K562 (cell line): Measurements from ENCODE around the gene BPIFB2. TPM values are rescaled to one million over a fixed set of nuclear protein-coding genes. Genes with fewer than 3 reads are reported as not detected.

Experiments
- KAT2B ChIP-seq: IDR thresholded peaks from one replicate; pipeline ENCODE4 v1.6.1; 2012; ENCODE audit warnings: low read depth, mild to moderate bottlenecking, control low read depth, inconsistent platforms, low read length, moderate library complexity
- NFATC3 ChIP-seq: fragments of 450-650 bp; IDR thresholded peaks from 2 replicates; pipeline ENCODE4 v1.6.1; 2017; ENCODE audit warnings: mild to moderate bottlenecking
- POU5F1 ChIP-seq: fragments of 150-350 bp; IDR thresholded peaks from 2 replicates; pipeline ENCODE4 v1.6.1; 2014; ENCODE audit warnings: borderline replicate concordance, low read length, low read depth, mild to moderate bottlenecking; ENCODE audit not compliant: partially characterized antibody
- TAF7 ChIP-seq: fragments of 450-650 bp; IDR thresholded peaks from 2 replicates; pipeline ENCODE4 v1.6.1; 2016; ENCODE audit warnings: missing genetic modification characterization, missing compliant biosample characterization
- ZC3H11A ChIP-seq: IDR thresholded peaks from 2 replicates; pipeline ENCODE4 v1.6.1; 2012; ENCODE audit warnings: low read depth, low read length, improper control_type of control experiment
- ZNF384 ChIP-seq: IDR thresholded peaks from 2 replicates; pipeline ENCODE4 v1.6.1; 2012; ENCODE audit warnings: low read depth, low read length, improper control_type of control experiment
- ZNF449 ChIP-seq: fragments of 250-450 bp; sonication (Bioruptor Pico); IDR thresholded peaks from 2 replicates; pipeline ENCODE4 v1.8.0; 2022; ENCODE audit warnings: moderate library complexity, mild to moderate bottlenecking, inconsistent platforms
- ZNF584 ChIP-seq: fragments of 200-800 bp; sonication (Bioruptor generic); IDR thresholded peaks from 2 replicates; pipeline ENCODE4 v1.6.1; 2016; ENCODE audit warnings: low read depth, mild to moderate bottlenecking, missing genetic modification characterization, missing compliant biosample characterization
- polyA plus RNA-seq, 8 experiments: library from polyadenylated mRNA; depleted of rRNA in 4 of 8; stranded (reverse) in 5 of 8; unstranded in 3 of 8; fragments of >200 nt; fragmentation: Nextera tagmentation in 2 of 8; fragmentation: Illumina TruSeq in 1 of 8; extraction: Ambion mirVana in 2 of 8; extraction: Trizol in 1 of 8; gene quantifications; 2 replicates each; pipeline versions ENCODE4 v1.2.1 to v1.2.3, GENCODE V29; 2011 to 2014; ENCODE audit warnings: inconsistent platforms in 1 of 8, missing spikeins in 1 of 8
- total RNA-seq, 7 experiments: library from RNA; depleted of rRNA in 6 of 7; stranded (reverse); fragments of >200 nt in 6 of 7; fragmentation: Illumina TruSeq in 2 of 7; extraction: Trizol in 2 of 7; gene quantifications; 2 replicates each; pipeline versions ENCODE4 v1.2.1 to v1.2.3, GENCODE V29; 2011 to 2021; ENCODE audit warnings: low replicate concordance in 1 of 7
- TF ChIP-seq, protein P1 (sequence below): sonication (generic); formaldehyde crosslinking; IDR thresholded peaks from 2 replicates; pipeline ENCODE4 v1.8.0; 2023; ENCODE audit warnings: mild to moderate bottlenecking, missing genetic modification reagents
- TF ChIP-seq, protein P2 (sequence below): fragments of 450-650 bp; IDR thresholded peaks from 2 replicates; pipeline ENCODE4 v1.6.1; 2016; ENCODE audit warnings: mild to moderate bottlenecking, moderate library complexity

Gene BPIFB2
- total and polyA plus RNA-seq, 9 of the 15 experiments (the other 6 are each of a cell fraction or from before 2014, with no cell fraction given), result not detected

- TF ChIP-seq ZNF449 (CRISPR knock-in tag), result no peak
- no peak for TF ChIP-seq POU5F1
- TF ChIP-seq ZNF384, result no peak
- TF ChIP-seq, protein P1, sequence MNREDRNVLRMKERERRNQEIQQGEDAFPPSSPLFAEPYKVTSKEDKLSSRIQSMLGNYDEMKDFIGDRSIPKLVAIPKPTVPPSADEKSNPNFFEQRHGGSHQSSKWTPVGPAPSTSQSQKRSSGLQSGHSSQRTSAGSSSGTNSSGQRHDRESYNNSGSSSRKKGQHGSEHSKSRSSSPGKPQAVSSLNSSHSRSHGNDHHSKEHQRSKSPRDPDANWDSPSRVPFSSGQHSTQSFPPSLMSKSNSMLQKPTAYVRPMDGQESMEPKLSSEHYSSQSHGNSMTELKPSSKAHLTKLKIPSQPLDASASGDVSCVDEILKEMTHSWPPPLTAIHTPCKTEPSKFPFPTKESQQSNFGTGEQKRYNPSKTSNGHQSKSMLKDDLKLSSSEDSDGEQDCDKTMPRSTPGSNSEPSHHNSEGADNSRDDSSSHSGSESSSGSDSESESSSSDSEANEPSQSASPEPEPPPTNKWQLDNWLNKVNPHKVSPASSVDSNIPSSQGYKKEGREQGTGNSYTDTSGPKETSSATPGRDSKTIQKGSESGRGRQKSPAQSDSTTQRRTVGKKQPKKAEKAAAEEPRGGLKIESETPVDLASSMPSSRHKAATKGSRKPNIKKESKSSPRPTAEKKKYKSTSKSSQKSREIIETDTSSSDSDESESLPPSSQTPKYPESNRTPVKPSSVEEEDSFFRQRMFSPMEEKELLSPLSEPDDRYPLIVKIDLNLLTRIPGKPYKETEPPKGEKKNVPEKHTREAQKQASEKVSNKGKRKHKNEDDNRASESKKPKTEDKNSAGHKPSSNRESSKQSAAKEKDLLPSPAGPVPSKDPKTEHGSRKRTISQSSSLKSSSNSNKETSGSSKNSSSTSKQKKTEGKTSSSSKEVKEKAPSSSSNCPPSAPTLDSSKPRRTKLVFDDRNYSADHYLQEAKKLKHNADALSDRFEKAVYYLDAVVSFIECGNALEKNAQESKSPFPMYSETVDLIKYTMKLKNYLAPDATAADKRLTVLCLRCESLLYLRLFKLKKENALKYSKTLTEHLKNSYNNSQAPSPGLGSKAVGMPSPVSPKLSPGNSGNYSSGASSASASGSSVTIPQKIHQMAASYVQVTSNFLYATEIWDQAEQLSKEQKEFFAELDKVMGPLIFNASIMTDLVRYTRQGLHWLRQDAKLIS (CRISPR knock-in tag), result no peak
- no peak for TF ChIP-seq KAT2B
- no peak for TF ChIP-seq ZC3H11A
- TF ChIP-seq, protein P2, sequence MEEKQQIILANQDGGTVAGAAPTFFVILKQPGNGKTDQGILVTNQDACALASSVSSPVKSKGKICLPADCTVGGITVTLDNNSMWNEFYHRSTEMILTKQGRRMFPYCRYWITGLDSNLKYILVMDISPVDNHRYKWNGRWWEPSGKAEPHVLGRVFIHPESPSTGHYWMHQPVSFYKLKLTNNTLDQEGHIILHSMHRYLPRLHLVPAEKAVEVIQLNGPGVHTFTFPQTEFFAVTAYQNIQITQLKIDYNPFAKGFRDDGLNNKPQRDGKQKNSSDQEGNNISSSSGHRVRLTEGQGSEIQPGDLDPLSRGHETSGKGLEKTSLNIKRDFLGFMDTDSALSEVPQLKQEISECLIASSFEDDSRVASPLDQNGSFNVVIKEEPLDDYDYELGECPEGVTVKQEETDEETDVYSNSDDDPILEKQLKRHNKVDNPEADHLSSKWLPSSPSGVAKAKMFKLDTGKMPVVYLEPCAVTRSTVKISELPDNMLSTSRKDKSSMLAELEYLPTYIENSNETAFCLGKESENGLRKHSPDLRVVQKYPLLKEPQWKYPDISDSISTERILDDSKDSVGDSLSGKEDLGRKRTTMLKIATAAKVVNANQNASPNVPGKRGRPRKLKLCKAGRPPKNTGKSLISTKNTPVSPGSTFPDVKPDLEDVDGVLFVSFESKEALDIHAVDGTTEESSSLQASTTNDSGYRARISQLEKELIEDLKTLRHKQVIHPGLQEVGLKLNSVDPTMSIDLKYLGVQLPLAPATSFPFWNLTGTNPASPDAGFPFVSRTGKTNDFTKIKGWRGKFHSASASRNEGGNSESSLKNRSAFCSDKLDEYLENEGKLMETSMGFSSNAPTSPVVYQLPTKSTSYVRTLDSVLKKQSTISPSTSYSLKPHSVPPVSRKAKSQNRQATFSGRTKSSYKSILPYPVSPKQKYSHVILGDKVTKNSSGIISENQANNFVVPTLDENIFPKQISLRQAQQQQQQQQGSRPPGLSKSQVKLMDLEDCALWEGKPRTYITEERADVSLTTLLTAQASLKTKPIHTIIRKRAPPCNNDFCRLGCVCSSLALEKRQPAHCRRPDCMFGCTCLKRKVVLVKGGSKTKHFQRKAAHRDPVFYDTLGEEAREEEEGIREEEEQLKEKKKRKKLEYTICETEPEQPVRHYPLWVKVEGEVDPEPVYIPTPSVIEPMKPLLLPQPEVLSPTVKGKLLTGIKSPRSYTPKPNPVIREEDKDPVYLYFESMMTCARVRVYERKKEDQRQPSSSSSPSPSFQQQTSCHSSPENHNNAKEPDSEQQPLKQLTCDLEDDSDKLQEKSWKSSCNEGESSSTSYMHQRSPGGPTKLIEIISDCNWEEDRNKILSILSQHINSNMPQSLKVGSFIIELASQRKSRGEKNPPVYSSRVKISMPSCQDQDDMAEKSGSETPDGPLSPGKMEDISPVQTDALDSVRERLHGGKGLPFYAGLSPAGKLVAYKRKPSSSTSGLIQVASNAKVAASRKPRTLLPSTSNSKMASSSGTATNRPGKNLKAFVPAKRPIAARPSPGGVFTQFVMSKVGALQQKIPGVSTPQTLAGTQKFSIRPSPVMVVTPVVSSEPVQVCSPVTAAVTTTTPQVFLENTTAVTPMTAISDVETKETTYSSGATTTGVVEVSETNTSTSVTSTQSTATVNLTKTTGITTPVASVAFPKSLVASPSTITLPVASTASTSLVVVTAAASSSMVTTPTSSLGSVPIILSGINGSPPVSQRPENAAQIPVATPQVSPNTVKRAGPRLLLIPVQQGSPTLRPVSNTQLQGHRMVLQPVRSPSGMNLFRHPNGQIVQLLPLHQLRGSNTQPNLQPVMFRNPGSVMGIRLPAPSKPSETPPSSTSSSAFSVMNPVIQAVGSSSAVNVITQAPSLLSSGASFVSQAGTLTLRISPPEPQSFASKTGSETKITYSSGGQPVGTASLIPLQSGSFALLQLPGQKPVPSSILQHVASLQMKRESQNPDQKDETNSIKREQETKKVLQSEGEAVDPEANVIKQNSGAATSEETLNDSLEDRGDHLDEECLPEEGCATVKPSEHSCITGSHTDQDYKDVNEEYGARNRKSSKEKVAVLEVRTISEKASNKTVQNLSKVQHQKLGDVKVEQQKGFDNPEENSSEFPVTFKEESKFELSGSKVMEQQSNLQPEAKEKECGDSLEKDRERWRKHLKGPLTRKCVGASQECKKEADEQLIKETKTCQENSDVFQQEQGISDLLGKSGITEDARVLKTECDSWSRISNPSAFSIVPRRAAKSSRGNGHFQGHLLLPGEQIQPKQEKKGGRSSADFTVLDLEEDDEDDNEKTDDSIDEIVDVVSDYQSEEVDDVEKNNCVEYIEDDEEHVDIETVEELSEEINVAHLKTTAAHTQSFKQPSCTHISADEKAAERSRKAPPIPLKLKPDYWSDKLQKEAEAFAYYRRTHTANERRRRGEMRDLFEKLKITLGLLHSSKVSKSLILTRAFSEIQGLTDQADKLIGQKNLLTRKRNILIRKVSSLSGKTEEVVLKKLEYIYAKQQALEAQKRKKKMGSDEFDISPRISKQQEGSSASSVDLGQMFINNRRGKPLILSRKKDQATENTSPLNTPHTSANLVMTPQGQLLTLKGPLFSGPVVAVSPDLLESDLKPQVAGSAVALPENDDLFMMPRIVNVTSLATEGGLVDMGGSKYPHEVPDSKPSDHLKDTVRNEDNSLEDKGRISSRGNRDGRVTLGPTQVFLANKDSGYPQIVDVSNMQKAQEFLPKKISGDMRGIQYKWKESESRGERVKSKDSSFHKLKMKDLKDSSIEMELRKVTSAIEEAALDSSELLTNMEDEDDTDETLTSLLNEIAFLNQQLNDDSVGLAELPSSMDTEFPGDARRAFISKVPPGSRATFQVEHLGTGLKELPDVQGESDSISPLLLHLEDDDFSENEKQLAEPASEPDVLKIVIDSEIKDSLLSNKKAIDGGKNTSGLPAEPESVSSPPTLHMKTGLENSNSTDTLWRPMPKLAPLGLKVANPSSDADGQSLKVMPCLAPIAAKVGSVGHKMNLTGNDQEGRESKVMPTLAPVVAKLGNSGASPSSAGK, result no peak
- TF ChIP-seq NFATC3, result no peak
- TF ChIP-seq TAF7 (tag), result no peak
- TF ChIP-seq ZNF584 (CRISPR knock-in tag), result no peak
These were observed 2.4 kb upstream of the BPIFB2 start (continued) for GRCh38 chr20:33005132-33005566.
